ENCODE measurements around the gene ZC3H15. TPM values are rescaled to one million over a fixed set of nuclear protein-coding genes. Genes with fewer than 3 reads are reported as not detected.
"Not testable (repeated sequence)": the region's sequence is repeated elsewhere in the genome, so short reads cannot be mapped to it uniquely, and the experiment has no call there.

The ZC3H15 gene
- total RNA-seq, 1 donor from 2014 or later, result 89.5 TPM

DNA sequence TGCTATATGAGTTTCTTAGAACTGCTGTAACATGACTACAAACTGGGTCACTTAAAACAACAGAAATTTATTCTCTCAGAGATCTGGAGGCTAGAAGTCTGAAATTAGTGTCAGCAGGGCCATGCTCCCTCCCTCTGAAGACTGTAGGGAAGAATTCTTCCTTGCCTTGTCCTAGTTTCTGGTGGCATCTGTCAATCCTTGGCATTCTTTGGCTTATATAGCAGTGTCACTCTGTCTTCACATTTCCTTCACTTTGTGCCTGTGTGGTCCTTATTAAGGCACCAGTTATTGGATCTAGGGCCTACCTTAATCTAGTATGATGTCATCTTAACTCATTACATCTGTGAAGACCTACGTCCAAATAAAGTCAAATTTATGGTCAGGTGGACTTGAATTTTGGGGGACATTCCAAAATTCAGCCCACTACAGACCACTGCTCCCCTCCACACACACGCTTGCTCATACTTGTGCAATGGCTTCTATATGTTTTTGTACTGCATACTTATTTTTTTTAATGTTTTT lies 7.6 kb downstream of the ZC3H15 start:
- DNase-seq (ENCODE audit: low read depth), result no peak

DNA sequence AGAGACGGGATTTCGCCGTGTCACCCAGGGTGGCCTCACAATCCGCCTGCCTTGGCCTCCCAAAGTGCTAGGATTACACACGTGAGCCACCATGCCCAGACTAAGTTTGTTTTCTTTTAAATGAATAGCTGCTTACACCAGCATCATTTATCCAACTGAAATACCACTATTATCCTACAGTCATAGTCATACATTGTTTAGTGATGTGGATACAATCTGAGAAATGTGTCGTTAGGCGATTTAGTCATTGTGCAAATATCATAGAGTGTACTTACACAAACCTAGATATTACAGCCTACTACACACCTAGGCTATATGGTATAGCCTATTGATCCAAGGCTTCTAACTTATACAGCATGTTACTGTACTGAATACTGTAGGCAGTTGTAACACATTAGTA lies 10.3 kb downstream of the ZC3H15 start:
- DNase-seq (ENCODE audit: low read depth), result no peak

DNA sequence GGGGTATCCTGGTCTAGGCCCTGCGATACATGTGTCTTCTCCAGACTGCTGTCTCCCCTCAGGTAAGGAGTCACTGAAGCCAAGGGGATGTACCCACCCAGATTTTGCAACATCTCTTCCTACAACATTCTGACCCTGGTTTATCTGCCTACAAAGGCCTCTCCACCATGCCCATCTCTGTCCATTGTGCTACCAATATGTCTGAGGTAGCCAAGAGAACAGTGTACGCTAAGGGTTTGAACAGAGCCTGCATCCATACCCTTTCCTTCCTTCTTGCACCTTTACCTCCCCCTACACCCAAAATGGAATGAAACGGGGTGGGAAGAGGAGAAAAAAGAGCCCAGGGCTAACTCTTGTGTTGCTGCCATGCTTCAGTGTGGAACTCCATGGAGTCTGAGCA lies 11.9 kb downstream of the ZC3H15 start:
- no peak for DNase-seq (ENCODE audit: low read depth)

GRCh38 chr2:186498834-186499233 lies 12.8 kb downstream of the ZC3H15 start:
- no peak for DNase-seq (ENCODE audit: low read depth)

DNA sequence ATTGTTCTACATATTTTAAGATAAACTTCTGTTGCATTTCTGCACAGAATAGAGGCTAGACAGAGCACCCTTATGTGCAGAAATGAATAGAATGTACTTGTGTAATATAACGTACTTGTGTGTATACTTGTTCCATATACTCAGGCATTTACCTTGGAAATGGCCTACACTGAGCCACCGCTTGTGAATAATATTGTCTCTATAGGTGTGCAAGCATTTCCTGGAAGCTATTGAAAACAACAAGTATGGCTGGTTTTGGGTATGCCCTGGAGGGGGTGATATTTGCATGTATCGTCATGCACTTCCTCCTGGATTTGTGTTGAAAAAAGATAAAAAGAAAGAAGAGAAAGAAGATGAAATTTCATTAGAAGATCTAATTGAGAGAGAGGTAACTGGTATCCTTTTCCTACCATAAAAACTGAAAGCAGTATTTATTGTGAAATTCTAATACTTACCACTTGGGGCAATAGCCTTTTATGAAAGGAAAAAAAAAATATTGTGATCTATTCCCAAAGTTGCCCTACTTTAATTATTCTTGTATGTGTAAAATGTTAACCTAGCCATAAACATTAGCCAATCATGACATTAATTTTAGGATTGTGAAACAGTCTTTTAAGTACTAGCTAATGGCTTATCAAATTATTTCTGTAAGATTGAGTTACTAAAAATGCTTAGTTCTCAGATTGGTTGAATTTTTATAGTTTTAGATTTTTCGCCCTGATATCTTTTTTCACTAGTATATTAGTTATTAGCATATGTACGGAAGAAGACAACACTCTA lies 18.0 kb downstream of the ZC3H15 start:
- DNase-seq (ENCODE audit: low read depth), result peak; percentile 50

DNA sequence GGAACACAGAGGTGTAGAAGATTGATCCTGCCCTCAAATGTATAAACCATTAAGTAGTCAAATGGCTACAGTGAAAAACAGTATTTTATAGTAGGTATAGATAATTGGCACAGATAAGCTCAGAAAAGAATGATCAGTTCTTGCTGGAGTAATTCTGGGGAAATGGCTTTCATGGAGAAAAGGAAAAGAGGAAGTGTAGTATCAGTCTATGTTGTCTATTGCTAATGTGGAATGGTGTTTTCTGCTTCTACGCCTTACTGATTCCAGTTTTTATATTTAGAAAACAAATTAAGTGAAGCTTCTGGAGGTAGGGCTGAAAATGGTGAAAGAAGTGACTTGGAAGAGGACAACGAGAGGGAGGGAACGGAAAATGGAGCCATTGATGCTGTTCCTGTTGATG lies 22.2 kb downstream of the ZC3H15 start:
- no peak for DNase-seq (ENCODE audit: low read depth)

GRCh38 chr2:186515376-186515775 lies 29.3 kb downstream of the ZC3H15 start:
- no peak for DNase-seq (ENCODE audit: low read depth)

- no peak for DNase-seq (ENCODE audit: low read depth)
Observed at GRCh38 chr2:186516396-186516795, 30.3 kb downstream of the ZC3H15 start.

DNA sequence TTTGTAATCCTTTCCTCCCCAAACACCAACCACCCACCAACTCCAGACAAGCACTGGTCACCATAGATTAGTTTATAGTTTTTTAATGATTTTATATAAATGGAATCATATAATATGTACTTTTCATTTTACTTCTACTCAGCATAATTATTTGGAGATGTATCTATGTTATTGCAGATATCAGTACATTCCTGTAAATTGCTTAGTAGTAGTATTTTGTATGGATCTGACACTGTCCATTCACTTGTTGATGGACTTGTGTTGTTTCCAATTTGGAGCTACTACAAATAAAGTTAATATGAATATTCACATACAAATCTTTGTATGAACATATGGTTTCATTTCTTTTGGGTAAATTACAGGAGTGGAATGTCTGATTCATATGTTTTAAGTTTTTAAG lies 31.0 kb downstream of the ZC3H15 start:
- no peak for DNase-seq (ENCODE audit: low read depth)

DNA sequence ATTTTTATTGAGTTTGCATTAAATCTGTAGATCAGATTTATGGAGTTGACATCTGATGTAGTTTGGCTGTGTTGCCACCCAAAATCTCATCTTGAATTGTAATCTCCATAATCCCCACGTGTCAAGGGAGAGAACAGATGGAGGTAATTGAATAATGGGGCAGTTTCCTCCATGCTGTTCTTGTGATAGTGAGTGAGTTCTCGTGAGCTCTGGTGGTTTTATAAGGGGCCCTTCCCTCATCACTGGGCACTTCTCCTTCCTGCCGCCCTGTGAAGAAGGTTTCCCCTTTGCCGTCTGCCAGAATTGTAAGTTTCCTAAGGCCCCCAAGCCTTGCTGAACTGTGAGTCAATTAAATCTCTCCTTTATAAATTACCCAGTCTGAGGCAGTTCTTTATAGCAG lies 32.2 kb downstream of the ZC3H15 start:
- DNase-seq (ENCODE audit: low read depth), result no peak

- no peak for DNase-seq (ENCODE audit: low read depth)
Observed at GRCh38 chr2:186518945-186519344, 32.9 kb downstream of the ZC3H15 start.

DNA sequence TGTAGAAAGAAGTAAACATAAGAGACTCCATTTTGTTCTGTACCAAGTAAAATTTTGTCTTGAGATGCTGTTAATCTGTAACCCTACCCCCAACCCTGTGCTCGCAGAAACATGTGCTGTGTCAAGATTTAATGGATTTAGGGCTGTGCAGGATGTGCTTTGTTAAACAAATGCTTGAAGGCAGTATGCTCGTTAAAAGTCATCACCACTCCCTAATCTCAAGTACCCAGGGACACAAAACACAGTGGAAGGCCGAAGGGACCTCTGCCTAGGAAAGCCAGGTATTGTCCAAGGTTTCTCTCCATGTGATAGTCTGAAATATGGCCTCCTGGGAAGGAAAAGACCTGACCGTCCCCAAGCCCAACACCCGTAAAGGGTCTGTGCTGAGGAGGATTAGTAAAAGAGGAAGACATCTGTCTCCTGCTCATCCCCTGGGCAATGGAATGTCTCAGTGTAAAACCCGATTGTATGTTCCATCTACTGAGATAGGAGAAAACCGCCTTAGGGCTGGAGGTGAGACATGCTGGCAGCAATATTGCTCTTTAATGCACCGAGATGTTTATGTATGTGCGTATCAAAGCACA lies 35.6 kb downstream of the ZC3H15 start:
- not testable (repeated sequence) for DNase-seq (ENCODE audit: low read depth)

- DNase-seq (ENCODE audit: low read depth), result no peak
Observed at GRCh38 chr2:186522450-186522849, 36.4 kb downstream of the ZC3H15 start.

DNA sequence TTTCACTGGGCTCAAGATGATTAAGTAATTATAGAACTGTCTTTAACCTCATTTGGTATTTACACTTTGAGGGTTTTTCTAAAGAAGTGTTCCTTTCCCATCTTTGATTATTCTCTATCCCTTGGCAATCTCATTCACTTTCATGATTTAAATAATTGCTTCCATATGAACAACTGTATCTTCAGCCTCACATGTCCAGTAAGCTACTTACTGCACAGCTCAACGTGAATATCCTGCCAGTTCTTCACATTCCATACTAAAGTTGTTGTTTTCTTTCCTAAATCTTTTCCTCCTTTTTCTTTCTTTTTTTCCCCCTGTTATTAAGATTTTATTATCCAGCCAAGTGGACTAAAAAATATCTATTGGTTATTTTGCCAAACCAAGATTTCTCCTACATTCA lies 37.7 kb downstream of the ZC3H15 start:
- no peak for DNase-seq (ENCODE audit: low read depth)

DNA sequence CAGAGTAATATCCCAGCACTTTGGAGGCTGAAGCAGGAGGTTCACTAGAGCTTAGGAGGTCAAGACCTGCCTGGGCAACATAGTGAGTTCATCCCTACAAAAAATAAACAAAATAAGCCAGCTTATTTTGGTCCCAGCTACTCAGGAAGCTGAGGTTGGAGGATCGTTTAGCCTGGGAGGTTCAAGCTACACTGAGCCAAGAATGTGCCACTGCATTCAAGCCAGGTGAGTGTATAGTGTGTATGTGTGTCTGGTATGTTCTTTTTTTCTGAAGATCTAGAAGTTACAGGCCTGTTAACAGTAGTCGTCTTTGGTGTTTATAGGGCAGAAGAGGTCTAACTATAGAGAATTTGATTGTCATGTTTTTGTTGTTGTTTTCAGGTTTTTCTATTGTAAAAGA lies 40.2 kb downstream of the ZC3H15 start:
- no peak for DNase-seq (ENCODE audit: low read depth)

- DNase-seq (ENCODE audit: low read depth), result no peak
Observed at GRCh38 chr2:186530314-186530713, 44.3 kb downstream of the ZC3H15 start.

DNA sequence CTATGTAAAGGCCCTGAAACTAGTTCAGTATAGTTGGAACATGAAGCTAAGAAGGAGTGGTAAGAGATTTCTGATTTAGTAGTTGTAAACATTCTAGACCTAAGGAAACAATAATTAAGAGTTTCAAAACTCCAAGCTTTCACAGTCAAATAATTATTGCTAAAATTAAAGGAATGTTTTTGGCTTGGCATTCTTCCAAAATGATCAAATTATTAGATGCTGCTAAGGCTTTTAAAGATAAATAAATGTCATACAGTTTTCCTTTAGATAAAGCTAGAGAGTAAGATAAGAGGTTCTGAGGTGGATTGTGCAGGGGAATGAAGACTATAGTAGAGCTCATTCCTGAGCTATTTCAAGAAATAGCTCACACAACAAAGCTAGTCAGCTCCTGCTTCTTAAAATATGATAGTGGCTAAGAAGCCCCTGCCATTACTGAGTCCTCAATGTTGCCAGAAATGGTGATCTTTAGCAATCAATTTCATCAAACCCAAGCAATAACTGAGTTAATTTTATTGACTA lies 45.3 kb downstream of the ZC3H15 start:
- DNase-seq (ENCODE audit: low read depth), result no peak

GRCh38 chr2:186532891-186533290 lies 46.8 kb downstream of the ZC3H15 start:
- DNase-seq (ENCODE audit: low read depth), result no peak

- DNase-seq (ENCODE audit: low read depth), result no peak
Observed at GRCh38 chr2:186533717-186534116, 47.7 kb downstream of the ZC3H15 start.

- DNase-seq (ENCODE audit: low read depth), result no peak
Observed at GRCh38 chr2:186534406-186534805, 48.3 kb downstream of the ZC3H15 start.

- DNase-seq (ENCODE audit: low read depth), result no peak
Observed at GRCh38 chr2:186535861-186536260, 49.8 kb downstream of the ZC3H15 start.

DNA sequence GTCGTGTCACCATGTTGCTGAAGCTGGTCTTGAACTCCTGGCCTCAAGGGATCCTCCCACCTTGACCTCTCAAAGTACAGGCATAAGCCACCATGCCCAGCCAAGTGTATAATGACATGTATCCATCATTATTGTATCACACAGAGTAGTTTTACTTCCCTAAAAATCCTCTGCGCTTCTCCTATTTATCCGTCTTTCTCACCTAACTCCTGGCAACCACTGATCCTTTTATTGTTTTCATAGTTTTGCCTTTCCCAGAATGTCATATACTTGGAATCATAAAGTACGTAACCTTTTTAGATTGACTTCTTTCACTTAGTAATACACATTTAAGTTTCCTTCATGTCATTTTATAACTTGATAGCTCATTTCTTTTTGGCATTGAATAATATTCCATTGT lies 51.0 kb downstream of the ZC3H15 start:
- DNase-seq (ENCODE audit: low read depth), result no peak

- peak; percentile 52 for DNase-seq (ENCODE audit: low read depth)
Observed at GRCh38 chr2:186540941-186541340, 54.9 kb downstream of the ZC3H15 start.

Measured in myocyte (in vitro differentiated cells).